SU-DHL-6 (cell line): ENCODE results near the gene MTARC1.

ENCODE experiments used
- H2AFZ ChIP-seq: fragments of 200-600 bp; sonication (generic); 2 replicates; pipeline ENCODE4 v1.6.1; 2014; ENCODE audit warnings: low read depth, mild to moderate bottlenecking, moderate library complexity, mixed read lengths, antibody characterized with exemption, low read length; ENCODE audit not compliant: severe bottlenecking
- H3F3A ChIP-seq: fragments of 200-600 bp; shearing (Covaris generic); 2 replicates; pipeline ENCODE4 v1.6.0; 2016; ENCODE audit warnings: antibody characterized with exemption, mild to moderate bottlenecking; ENCODE audit not compliant: insufficient read depth
- H3K27ac ChIP-seq: fragments of 200-600 bp; sonication (generic); 2 replicates; pipeline ENCODE4 v1.5.1; 2016; ENCODE audit warnings: low read depth, mild to moderate bottlenecking, low read length, moderate library complexity, mixed read lengths
- H3K27me3 ChIP-seq: fragments of 200-600 bp; sonication (generic), shearing (Covaris generic); 2 replicates; pipeline ENCODE4 v1.6.0; 2014; ENCODE audit warnings: mild to moderate bottlenecking, low read length
- H3K36me3 ChIP-seq: fragments of 200-600 bp; sonication (generic); 2 replicates; pipeline ENCODE4 v1.6.1; 2014; ENCODE audit warnings: mild to moderate bottlenecking, low read length, mixed read lengths
- H3K4me2 ChIP-seq: fragments of 300-600, 200-600 bp; shearing (Covaris generic), sonication (generic); 2 replicates; pipeline ENCODE4 v1.6.0; 2014; ENCODE audit warnings: low read length, low read depth, mild to moderate bottlenecking; ENCODE audit not compliant: poor library complexity, severe bottlenecking
- H3K4me3 ChIP-seq: fragments of 200-600 bp; sonication (generic); 2 replicates; pipeline ENCODE4 v1.5.1; 2014; ENCODE audit warnings: antibody characterized with exemption, low read length, mild to moderate bottlenecking, mixed read lengths; ENCODE audit not compliant: insufficient read depth, poor library complexity, severe bottlenecking
- H3K79me2 ChIP-seq: fragments of 200-600 bp; sonication (generic); 2 replicates; pipeline ENCODE4 v1.6.1; 2014; ENCODE audit warnings: mild to moderate bottlenecking, low read length, moderate library complexity; ENCODE audit not compliant: insufficient read depth
- H3K9ac ChIP-seq: fragments of 200-600 bp; sonication (generic); 2 replicates; pipeline ENCODE4 v1.7.0; 2014; ENCODE audit warnings: mild to moderate bottlenecking, low read length
- H3K9me2 ChIP-seq: fragments of 200-600 bp; sonication (generic); replicated peaks from 2 replicates; pipeline ENCODE4 v1.6.1; 2014; ENCODE audit warnings: low read length; ENCODE audit not compliant: insufficient read depth
- H3K9me3 ChIP-seq: fragments of 200-600 bp; sonication (generic); 2 replicates; pipeline ENCODE4 v1.6.1; 2014; ENCODE audit warnings: low read length, mixed read lengths; ENCODE audit not compliant: insufficient read depth
- H4K20me1 ChIP-seq: fragments of 200-600 bp; sonication (generic); 2 replicates; pipeline ENCODE4 v1.6.1; 2014; ENCODE audit warnings: low read depth, mild to moderate bottlenecking, antibody characterized with exemption, low read length, moderate library complexity, mixed read lengths
- CTCF ChIP-seq: fragments of 200-600 bp; sonication (generic); IDR thresholded peaks from one replicate; pipeline ENCODE4 v1.5.1; 2017; ENCODE audit warnings: antibody characterized with exemption, mild to moderate bottlenecking, low read length, moderate library complexity; ENCODE audit not compliant: insufficient read depth, poor library complexity, severe bottlenecking
- EZH2phosphoT487 ChIP-seq: fragments of 200-600 bp; sonication (generic), shearing (Covaris generic); conservative IDR thresholded peaks from 2 replicates; pipeline ENCODE4 v1.6.1; 2018; ENCODE audit warnings: mild to moderate bottlenecking, antibody characterized with exemption, low read length, moderate library complexity, mixed read lengths

MTARC1 gene

GRCh38 chr1:220761688-220762427 lies 24.9 kb upstream of the MTARC1 start:
- TF ChIP-seq CTCF = no peak
- no peak overlapping the region for H3K4me3 ChIP-seq
- no peaks in the 10 kb centered on the region for H3K9me2 ChIP-seq
- H3K4me2 ChIP-seq = no peak overlapping the region
- no peak overlapping the region for H3K9ac ChIP-seq
- H3K9me3 ChIP-seq = no peaks in the 10 kb centered on the region
- no peak overlapping the region for H2AFZ ChIP-seq
- H3K27me3 ChIP-seq = no peaks in the 10 kb centered on the region
- H3K36me3 ChIP-seq = no peaks in the 10 kb centered on the region
- H3F3A ChIP-seq = no peaks in the 10 kb centered on the region
- no peak overlapping the region for H3K27ac ChIP-seq
- no peaks in the 10 kb centered on the region for H3K79me2 ChIP-seq
- H4K20me1 ChIP-seq = no peaks in the 10 kb centered on the region

- TF ChIP-seq EZH2phosphoT487 (no peak), CTCF (no peak)
- Histone ChIP-seq H3F3A (no peaks in the 10 kb centered on the region), H3K9me2 (no peaks in the 10 kb centered on the region), H3K27me3 (no peaks in the 10 kb centered on the region), H3K79me2 (no peaks in the 10 kb centered on the region), H2AFZ (no peak overlapping the region), H3K9me3 (no peaks in the 10 kb centered on the region), H3K4me2 (no peak overlapping the region), H3K9ac (no peak overlapping the region), H3K4me3 (no peak overlapping the region), H3K27ac (no peak overlapping the region), H3K36me3 (no peaks in the 10 kb centered on the region), H4K20me1 (no peaks in the 10 kb centered on the region)
These were observed 22.0 kb upstream of the MTARC1 start for GRCh38 chr1:220764757-220765156.

DNA sequence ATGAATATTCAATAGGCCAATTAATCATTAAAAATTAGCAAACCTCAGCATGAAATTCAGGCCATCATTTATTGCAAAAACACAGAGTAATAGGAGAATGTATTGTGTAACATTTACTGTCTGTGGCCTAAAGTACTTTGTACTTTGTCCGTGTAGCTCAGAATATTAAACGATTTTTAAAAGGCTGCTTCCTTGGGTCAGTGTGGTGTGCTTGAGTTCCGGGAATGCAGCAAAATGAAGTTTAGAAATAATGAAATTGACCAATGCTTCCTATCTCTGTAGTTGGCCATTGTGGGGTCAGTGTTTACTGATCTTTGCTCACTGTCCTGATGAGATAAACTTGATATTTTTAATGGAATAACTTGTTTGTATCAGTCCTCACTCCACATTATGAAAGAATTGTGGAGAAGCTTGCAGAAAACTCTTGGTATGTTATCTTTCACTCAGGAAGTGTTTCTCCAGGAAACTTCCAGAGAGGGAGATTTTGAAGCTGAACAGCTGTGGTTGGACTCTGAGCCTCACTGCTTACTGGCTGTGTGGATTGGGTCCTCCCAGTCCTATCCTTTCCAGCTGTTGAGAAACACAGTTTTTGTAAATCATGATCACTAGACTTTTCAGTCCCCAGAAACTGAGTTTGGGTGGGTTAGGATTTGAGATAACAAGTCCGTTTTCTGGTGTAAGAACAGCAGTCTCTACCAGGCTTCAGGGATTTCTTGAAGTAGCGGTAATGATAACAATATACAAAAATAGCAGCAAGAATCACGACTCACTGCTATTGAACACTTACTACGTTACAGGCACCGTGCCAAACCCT lies 19.2 kb upstream of the MTARC1 start:
- Histone ChIP-seq H3K36me3 (no peaks in the 10 kb centered on the region), H4K20me1 (no peaks in the 10 kb centered on the region), H3K27me3 (no peaks in the 10 kb centered on the region), H3F3A (no peaks in the 10 kb centered on the region), H3K4me3 (no peak overlapping the region), H3K27ac (no peak overlapping the region), H3K79me2 (no peaks in the 10 kb centered on the region), H3K4me2 (no peak overlapping the region), H3K9ac (no peak overlapping the region), H2AFZ (no peak overlapping the region), H3K9me2 (no peaks in the 10 kb centered on the region), H3K9me3 (no peaks in the 10 kb centered on the region)
- TF ChIP-seq CTCF (no peak), EZH2phosphoT487 (no peak)
